Mucosa of stomach (tissue), 1 donor: ENCODE measurements around the gene TOP3B.

Experiments used
- H3K27me3 ChIP-seq: one replicate; pipeline ENCODE4 v1.7.0; 2013; ENCODE audit warnings: mild to moderate bottlenecking, low read length; ENCODE audit not compliant: control insufficient read depth, insufficient read depth
- H3K36me3 ChIP-seq: one replicate; pipeline ENCODE4 v1.7.0; 2013; ENCODE audit warnings: low read length; ENCODE audit not compliant: control insufficient read depth, insufficient read depth
- H3K4me1 ChIP-seq: one replicate; pipeline ENCODE4 v1.7.0; 2013; ENCODE audit warnings: mild to moderate bottlenecking, low read length; ENCODE audit not compliant: control insufficient read depth, insufficient read depth
- H3K4me3 ChIP-seq: one replicate; pipeline ENCODE4 v1.7.0; 2013; ENCODE audit warnings: low read length
- H3K9ac ChIP-seq: one replicate; pipeline ENCODE4 v1.7.0; 2013; ENCODE audit warnings: mild to moderate bottlenecking, low read length, moderate library complexity
- H3K9me3 ChIP-seq: one replicate; pipeline ENCODE4 v1.7.0; 2013; ENCODE audit warnings: mild to moderate bottlenecking, low read length, moderate library complexity; ENCODE audit not compliant: control insufficient read depth
- donor health status: Pancreatic carcinoma.

TOP3B gene

DNA sequence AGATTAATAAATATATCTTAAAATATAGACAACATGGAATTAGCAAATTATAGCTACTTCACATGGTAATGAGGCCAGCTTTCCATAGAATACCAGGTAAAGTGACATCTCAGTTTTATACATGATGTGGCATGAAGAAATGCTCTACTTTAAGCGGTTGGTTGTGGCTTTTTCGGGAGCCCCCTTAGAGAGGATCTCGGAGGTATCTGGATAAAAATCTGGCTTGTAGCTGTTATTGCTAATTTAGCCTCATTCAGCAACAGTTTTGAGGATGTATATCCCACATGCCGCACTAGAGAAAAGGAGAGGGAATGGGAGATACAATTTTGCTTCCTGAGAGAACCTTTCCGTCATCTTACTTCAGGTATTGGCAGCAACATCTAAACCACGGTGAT, 24.0 kb upstream of the TOP3B start:
- no peaks in the 10 kb centered on the region for H3K36me3 ChIP-seq
- peaks cover 8% of the 10 kb centered on the region for H3K27me3 ChIP-seq
- no peaks in the 10 kb centered on the region for H3K4me1 ChIP-seq
- H3K9ac ChIP-seq = no peak overlapping the region
- no peaks in the 10 kb centered on the region for H3K9me3 ChIP-seq
- no peak overlapping the region for H3K4me3 ChIP-seq

DNA sequence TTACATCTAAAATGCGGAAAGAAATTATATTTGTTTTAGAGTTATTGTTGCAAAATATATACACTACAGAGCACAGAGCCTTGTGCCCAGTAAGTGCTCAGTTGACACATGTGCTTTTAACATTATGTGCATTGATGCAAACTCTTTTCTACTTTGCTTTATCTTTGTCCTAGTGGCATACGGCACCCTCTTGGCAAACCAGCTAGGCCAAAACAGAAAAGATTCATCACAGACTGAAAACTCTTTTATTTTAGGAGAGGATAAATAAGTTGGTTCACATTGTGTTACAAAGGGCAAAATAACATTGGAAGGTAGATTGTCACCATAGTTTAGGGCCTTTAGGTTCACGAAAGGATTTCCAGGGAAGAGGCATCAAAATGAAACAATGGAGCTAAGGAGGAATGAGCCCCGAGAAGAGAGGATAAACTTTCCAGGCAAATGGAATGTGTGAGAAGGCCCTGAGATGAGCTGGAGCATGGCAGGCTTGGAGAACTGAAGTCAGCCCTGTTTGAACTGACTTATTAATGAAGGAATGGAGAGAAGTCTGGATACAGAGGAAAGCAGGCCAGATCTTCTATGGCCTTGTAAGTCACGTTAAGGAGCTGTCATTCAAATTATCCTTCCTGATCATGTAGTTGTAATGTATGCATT, 23.5 kb upstream of the TOP3B start:
- Histone ChIP-seq H3K9me3 (no peaks in the 10 kb centered on the region), H3K4me3 (no peak overlapping the region), H3K4me1 (no peaks in the 10 kb centered on the region), H3K27me3 (peaks cover 8% of the 10 kb centered on the region), H3K36me3 (no peaks in the 10 kb centered on the region), H3K9ac (no peak overlapping the region)

DNA sequence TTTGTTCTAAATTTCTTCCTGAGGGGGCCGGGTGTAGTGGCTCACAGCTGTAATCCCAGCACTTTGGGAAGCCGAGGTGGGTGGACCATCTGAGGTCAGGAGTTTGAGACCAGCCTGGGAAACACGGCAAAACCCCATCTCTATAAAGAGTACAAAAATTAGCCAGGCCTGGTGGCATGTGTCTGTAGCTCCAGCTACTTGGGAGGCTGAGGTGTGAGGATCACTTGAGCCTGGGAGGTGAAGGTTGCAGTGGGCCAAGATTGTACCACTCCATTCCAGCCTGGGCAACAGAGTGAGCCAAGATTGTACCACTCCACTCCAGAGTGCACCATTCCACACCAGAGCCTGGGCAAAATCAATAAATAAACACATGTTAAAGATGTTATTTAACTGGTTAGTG, 20.6 kb upstream of the TOP3B start:
- Histone ChIP-seq H3K27me3 (no peaks in the 10 kb centered on the region), H3K4me3 (no peak overlapping the region), H3K9me3 (no peaks in the 10 kb centered on the region), H3K9ac (no peak overlapping the region), H3K36me3 (no peaks in the 10 kb centered on the region), H3K4me1 (no peaks in the 10 kb centered on the region)

DNA sequence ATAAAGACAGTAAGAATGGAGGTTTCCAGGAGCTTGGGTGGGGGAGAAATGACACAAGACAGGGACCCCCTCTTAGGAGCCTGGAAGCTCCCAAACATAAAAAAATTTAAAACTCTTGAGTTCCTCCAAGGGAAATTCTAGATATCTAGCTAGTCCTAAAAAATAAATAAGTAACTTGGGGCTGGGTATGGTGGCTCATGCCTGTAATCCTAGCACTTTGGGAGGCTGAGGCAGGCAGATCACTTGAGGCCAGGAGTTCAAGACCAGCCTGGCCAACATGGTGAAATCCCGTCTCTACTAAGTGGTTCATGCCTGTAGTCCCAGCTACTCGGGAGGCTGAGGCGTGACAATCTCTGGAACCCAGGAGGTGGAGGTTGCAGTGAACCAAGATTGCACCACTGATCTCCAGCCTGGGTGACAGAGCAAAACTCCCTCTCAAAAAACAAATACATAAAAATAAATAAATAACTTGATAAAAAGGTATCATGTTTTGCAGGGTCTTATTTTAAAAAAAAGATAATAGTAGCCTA, 20.0 kb upstream of the TOP3B start:
- no peak overlapping the region for H3K4me3 ChIP-seq
- no peaks in the 10 kb centered on the region for H3K27me3 ChIP-seq
- no peaks in the 10 kb centered on the region for H3K36me3 ChIP-seq
- no peaks in the 10 kb centered on the region for H3K4me1 ChIP-seq
- no peak overlapping the region for H3K9ac ChIP-seq
- H3K9me3 ChIP-seq = no peaks in the 10 kb centered on the region

DNA sequence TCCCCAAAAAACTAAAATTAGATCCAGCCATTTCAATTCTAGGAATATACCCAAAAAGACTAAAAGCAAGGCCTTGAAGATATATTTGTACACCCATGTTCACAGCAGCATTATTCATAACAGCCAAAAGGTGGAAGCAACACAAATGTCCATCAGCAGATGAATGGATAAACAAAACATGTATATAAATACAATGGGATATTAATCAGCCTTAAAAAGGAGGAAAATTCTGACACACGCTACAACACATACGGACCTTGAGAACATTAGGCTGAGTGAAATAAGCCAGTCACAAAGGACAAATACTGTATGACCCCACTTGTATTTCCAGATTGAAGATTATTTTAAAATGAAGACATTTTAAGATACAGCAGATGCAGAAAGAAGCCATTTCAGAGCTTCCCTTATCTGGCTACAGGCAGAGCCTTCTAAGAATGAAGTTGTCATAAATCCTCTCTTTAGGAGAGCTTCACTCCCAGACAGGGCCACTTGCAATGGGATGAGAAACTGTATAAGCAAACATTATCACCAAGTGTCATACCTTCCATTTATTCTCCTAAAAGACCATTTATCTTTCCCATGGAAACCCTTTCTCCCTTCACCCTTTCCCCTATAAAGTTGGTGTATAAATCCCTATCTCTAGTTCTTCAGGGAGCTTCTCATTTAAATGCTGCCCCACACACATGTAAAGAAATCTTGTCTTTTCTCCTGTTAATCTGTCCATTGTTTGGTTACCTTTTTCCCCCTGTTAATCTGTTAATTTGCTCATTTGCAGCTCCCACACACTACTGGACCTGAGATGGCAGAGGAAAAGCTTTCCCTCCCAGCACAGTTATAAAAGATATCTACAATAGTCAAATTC, 19.3 kb upstream of the TOP3B start:
- no peaks in the 10 kb centered on the region for H3K36me3 ChIP-seq
- H3K4me3 ChIP-seq = no peak overlapping the region
- H3K27me3 ChIP-seq = no peaks in the 10 kb centered on the region
- no peaks in the 10 kb centered on the region for H3K9me3 ChIP-seq
- no peaks in the 10 kb centered on the region for H3K4me1 ChIP-seq
- H3K9ac ChIP-seq = no peak overlapping the region

DNA sequence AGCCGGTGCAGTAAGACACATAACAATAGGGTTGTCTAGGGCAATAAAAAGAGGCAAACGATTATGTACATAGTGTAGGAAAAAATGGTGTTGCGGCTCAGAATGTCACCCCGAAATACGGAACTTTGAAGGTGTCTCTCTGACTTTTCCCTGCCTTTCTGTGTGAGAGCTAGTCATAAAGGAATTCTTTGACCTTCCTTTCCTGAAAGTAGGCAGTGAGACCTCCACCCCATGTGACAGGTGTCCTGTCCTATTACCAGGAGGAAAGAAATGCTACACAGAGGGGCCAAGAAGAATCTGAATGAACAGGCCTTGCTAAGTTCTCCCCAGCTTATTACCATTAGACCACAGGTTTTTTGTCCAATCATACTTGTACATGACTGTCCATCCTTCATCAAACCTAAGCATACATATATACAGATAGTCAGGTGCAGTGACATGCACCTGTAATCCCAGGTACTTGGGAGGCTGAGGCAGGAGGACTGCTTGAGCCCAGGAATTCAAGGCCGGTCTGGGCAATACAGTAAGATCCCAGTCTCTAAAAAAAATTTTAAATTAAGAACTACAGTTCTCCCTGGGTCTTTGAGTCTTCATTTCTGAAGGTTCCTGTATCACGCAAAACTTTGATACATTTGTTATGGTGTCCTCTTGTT, 16.1 kb upstream of the TOP3B start:
- Histone ChIP-seq H3K9me3 (no peaks in the 10 kb centered on the region), H3K4me3 (no peak overlapping the region), H3K36me3 (no peaks in the 10 kb centered on the region), H3K9ac (no peak overlapping the region), H3K27me3 (no peaks in the 10 kb centered on the region), H3K4me1 (no peaks in the 10 kb centered on the region)

- H3K9ac ChIP-seq = no peak overlapping the region
- no peaks in the 10 kb centered on the region for H3K9me3 ChIP-seq
- no peaks in the 10 kb centered on the region for H3K36me3 ChIP-seq
- no peaks in the 10 kb centered on the region for H3K4me1 ChIP-seq
- H3K4me3 ChIP-seq = no peak overlapping the region
- no peaks in the 10 kb centered on the region for H3K27me3 ChIP-seq
Measured at GRCh38 chr22:21996175-21996720, 13.7 kb upstream of the TOP3B start.

DNA sequence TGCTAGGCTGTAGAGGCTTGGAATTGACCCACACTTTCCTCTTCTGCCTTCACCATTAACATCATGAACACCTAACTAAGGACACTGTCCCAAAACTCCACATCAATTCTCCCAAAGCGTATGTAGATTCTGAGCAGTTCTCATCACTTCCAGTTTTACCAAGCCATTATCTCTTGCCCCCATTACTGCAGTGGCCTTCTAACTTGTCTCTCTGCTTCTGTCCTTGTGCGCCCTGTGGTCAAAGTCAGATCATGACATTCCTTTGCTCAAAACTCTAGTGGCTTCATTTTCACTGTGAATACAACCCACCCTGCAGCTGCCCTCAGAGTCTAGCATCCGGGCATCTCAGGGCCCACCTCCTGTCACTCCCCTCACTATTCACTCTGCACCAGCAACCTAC, 13.1 kb upstream of the TOP3B start:
- Histone ChIP-seq H3K9ac (no peak overlapping the region), H3K9me3 (no peaks in the 10 kb centered on the region), H3K4me1 (no peaks in the 10 kb centered on the region), H3K36me3 (no peaks in the 10 kb centered on the region), H3K27me3 (no peaks in the 10 kb centered on the region), H3K4me3 (no peak overlapping the region)

GRCh38 chr22:21994881-21995444, 12.4 kb upstream of the TOP3B start:
- H3K36me3 ChIP-seq = no peaks in the 10 kb centered on the region
- H3K27me3 ChIP-seq = no peaks in the 10 kb centered on the region
- H3K4me3 ChIP-seq = no peak overlapping the region
- no peaks in the 10 kb centered on the region for H3K4me1 ChIP-seq
- H3K9ac ChIP-seq = no peak overlapping the region
- H3K9me3 ChIP-seq = no peaks in the 10 kb centered on the region

GRCh38 chr22:21992593-21993237, 10.1 kb upstream of the TOP3B start:
- Histone ChIP-seq H3K9ac (no peak overlapping the region), H3K4me3 (no peak overlapping the region), H3K4me1 (no peaks in the 10 kb centered on the region), H3K36me3 (no peaks in the 10 kb centered on the region), H3K9me3 (no peaks in the 10 kb centered on the region), H3K27me3 (peaks cover 4% of the 10 kb centered on the region)

GRCh38 chr22:21991774-21992173, 9.2 kb upstream of the TOP3B start:
- Histone ChIP-seq H3K27me3 (peaks cover 4% of the 10 kb centered on the region), H3K4me3 (no peak overlapping the region), H3K9me3 (no peaks in the 10 kb centered on the region), H3K9ac (no peak overlapping the region), H3K36me3 (no peaks in the 10 kb centered on the region), H3K4me1 (no peaks in the 10 kb centered on the region)
